Testis (tissue), 5 donors: ENCODE measurements around the gene RND1. TPM values are rescaled to one million over a fixed set of nuclear protein-coding genes. Genes with fewer than 3 reads are reported as not detected.
"Not testable (repeated sequence)": the region's sequence is repeated elsewhere in the genome, so short reads cannot be mapped to it uniquely, and the experiment has no call there.

ENCODE experiments used
- DNase-seq: peaks from one replicate; pipeline ENCODE4 v3.0.0-alpha.2; 2019
- H3K27ac ChIP-seq, 2 donors: fragments of 200-600 bp; sonication (generic); one replicate each; pipeline ENCODE4 v1.5.1; 2019
- H3K27me3 ChIP-seq: fragments of 200-600 bp; sonication (generic); one replicate; pipeline ENCODE4 v1.5.1; 2019
- H3K36me3 ChIP-seq: fragments of 200-600 bp; sonication (generic); one replicate; pipeline ENCODE4 v1.5.1; 2017; ENCODE audit warnings: low read depth; ENCODE audit errors: missing control alignments
- H3K4me1 ChIP-seq: fragments of 200-600 bp; sonication (generic); one replicate; pipeline ENCODE4 v1.5.1; 2019
- H3K4me3 ChIP-seq, 2 donors: fragments of 200-600 bp; sonication (generic); one replicate each; pipeline ENCODE4 v1.5.1; 2017 to 2019
- H3K9me3 ChIP-seq: fragments of 200-600 bp; sonication (generic); one replicate; pipeline ENCODE4 v1.5.1; 2017
- POLR2A ChIP-seq: fragments of 450-650 bp; IDR thresholded peaks from one replicate; pipeline ENCODE4 v1.6.1; 2017; ENCODE audit warnings: antibody characterized with exemption, mild to moderate bottlenecking, moderate library complexity
- WGBS, 2 donors: methylation state at CpG; one replicate each; pipeline ENCODE4 v1.1.5; 2018; 5-methylcytosine and 5-hydroxymethylcytosine counted together
- intact Hi-C: fragments of 100-400 bp; cut with DNase I; formaldehyde crosslinking; loops from one replicate; pipeline ENCODE4 v1.15.1; 2023; ENCODE audit warnings: low total_unique reads
- long read RNA-seq, 2 donors: transcript quantifications; one replicate each; lab custom pipeline, GENCODE V29; 2026
- polyA plus RNA-seq: library from polyadenylated mRNA; stranded (reverse); fragments of 350-450 nt; fragmentation: Illumina TruSeq; extraction: RNeasy Lipid Tissue Mini Kit (QIAGEN cat#74804); gene quantifications from one replicate; pipeline ENCODE4 v1.2.3, GENCODE V29; 2014; ENCODE audit warnings: low read depth, low replicate concordance; ENCODE audit not compliant: insufficient read depth
- total RNA-seq, 2 donors: library from RNA; depleted of rRNA; stranded (reverse); fragments of >200 nt; gene quantifications; one replicate each; pipeline ENCODE4 v1.2.3, GENCODE V29; 2016
- TF ChIP-seq, protein P1 (sequence below), 3 experiments: fragments of 450-650 bp in 2 of 3; fragments of 200-600 bp in 1 of 3; sonication (generic) in 1 of 3; IDR thresholded peaks; one replicate each; pipeline ENCODE4 v1.5.1; 2016 to 2019; ENCODE audit warnings: antibody characterized with exemption in 3 of 3, mild to moderate bottlenecking in 2 of 3, moderate library complexity in 1 of 3

Gene RND1
- 1 to 10 TPM in 1 of 2 donors, under 1 TPM in 1; 0.81 to 1.1 TPM for total RNA-seq
- polyA plus RNA-seq = 1.2 TPM
- long read RNA-seq, donor 1, partial matches to known transcripts = 0 of 2 reads
- long read RNA-seq, donor 1, other reads (novel, unspliced or antisense) = 0 of 2 reads
- long read RNA-seq, donor 2, partial matches to known transcripts = 0 of 4 reads
- long read RNA-seq, donor 2, other reads (novel, unspliced or antisense) = 0 of 4 reads

GRCh38 chr12:48865281-48866051 is at the start of gene RND1:
TSS of gene RND1 (minus strand) at chr12:48865870. CDS start at chr12:48865767, 103 bp downstream.
- Histone ChIP-seq H3K4me3 (peak within 1 kb of the TSS; percentile 54 to 60), H3K27ac (no peak within 1 kb of the TSS), H3K27me3 (no peaks in the 10 kb centered on the region), H3K9me3 (no peaks in the 10 kb centered on the region), H3K4me1 (no peaks in the 10 kb centered on the region), H3K36me3 (no peaks in the 10 kb centered on the region)
- DNase-seq = peak; percentile 93
- TF ChIP-seq, protein P1, sequence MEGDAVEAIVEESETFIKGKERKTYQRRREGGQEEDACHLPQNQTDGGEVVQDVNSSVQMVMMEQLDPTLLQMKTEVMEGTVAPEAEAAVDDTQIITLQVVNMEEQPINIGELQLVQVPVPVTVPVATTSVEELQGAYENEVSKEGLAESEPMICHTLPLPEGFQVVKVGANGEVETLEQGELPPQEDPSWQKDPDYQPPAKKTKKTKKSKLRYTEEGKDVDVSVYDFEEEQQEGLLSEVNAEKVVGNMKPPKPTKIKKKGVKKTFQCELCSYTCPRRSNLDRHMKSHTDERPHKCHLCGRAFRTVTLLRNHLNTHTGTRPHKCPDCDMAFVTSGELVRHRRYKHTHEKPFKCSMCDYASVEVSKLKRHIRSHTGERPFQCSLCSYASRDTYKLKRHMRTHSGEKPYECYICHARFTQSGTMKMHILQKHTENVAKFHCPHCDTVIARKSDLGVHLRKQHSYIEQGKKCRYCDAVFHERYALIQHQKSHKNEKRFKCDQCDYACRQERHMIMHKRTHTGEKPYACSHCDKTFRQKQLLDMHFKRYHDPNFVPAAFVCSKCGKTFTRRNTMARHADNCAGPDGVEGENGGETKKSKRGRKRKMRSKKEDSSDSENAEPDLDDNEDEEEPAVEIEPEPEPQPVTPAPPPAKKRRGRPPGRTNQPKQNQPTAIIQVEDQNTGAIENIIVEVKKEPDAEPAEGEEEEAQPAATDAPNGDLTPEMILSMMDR (IDR thresholded peaks at IDR 0.05) = no peak
- peak; percentile 83 for TF ChIP-seq POLR2A
- intact Hi-C loops = no loop called here
- WGBS, 2 donors = 1 to 3% methylated on average over 25 to 32 of the region's 32 CpGs

DNA sequence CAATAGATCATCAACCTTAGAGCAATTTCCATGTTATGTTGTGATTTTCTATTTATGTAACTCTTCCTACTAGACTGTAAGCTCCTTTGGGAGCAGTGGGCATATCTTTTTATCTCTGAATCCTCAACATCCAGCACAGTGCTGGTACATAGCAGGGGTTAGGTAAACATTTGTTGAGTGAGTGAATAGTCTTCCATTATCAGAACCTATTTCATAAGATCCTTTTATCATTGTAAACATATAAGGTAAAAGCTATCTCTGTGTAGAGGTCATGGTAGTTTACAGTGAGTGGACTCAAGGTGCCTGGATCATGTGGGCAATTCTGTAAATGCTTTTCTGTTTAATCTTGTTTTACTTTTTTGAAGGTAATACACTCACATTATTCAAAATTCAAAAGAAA is 44.5 kb upstream of the RND1 start:
- Histone ChIP-seq H3K4me1 (no peaks in the 10 kb centered on the region), H3K4me3 (no peak overlapping the region), H3K9me3 (no peaks in the 10 kb centered on the region), H3K27ac (no peak overlapping the region), H3K36me3 (no peaks in the 10 kb centered on the region), H3K27me3 (no peaks in the 10 kb centered on the region)
- intact Hi-C loops = no loop called here
- no peak for DNase-seq
- TF ChIP-seq POLR2A = no peak
- TF ChIP-seq, protein P1 (IDR thresholded peaks at IDR 0.05) = no peak

- H3K27me3 ChIP-seq, H3K27ac ChIP-seq, H3K4me3 ChIP-seq, intact Hi-C loops, H3K9me3 ChIP-seq, DNase-seq, H3K4me1 ChIP-seq, H3K36me3 ChIP-seq: not testable (repeated sequence)
- WGBS, 2 donors = 86% methylated on average over 11 of the region's 11 CpGs
Observed at GRCh38 chr12:48909698-48910097, 44.0 kb upstream of the RND1 start.

DNA sequence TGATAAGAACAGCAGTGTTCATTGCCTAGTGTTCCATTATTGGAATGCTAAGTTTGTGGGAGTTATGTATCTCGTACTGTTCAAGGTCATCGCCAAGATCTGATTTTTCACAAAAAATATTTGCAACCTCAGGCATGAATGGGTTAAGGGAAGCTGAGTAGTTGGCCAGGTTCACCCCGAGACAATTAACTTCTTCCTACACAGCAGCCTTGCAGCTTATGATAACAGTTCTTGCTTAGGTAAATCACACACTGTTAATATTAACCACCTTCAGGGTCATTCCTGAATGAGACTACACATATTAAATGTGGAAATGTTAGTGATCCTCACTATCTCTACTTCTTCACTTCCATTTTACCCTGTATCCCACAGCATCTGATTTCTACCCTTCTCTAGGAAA is 41.6 kb upstream of the RND1 start:
- Histone ChIP-seq H3K27ac (no peak overlapping the region), H3K4me1 (no peaks in the 10 kb centered on the region), H3K4me3 (no peak overlapping the region), H3K9me3 (no peaks in the 10 kb centered on the region), H3K36me3 (no peaks in the 10 kb centered on the region), H3K27me3 (no peaks in the 10 kb centered on the region)
- 43 to 64% methylated on average over 3 of the region's 3 CpGs for WGBS, 2 donors
- TF ChIP-seq, protein P1 (IDR thresholded peaks at IDR 0.05) = no peak
- TF ChIP-seq POLR2A = no peak
- intact Hi-C loops = no loop called here
- DNase-seq = no peak

- intact Hi-C loops = no loop called here
- no peaks in the 10 kb centered on the region for H3K27me3 ChIP-seq
- peak overlapping the region; percentile 13 to 43 for H3K4me3 ChIP-seq
- 0 to 1% methylated on average over 19 of the region's 19 CpGs for WGBS, 2 donors
- TF ChIP-seq POLR2A = no peak
- TF ChIP-seq, protein P1 (IDR thresholded peaks at IDR 0.05) = peak; percentile 55 to 83 (median 56)
- H3K36me3 ChIP-seq = no peaks in the 10 kb centered on the region
- H3K9me3 ChIP-seq = no peaks in the 10 kb centered on the region
- no peaks in the 10 kb centered on the region for H3K4me1 ChIP-seq
- DNase-seq = peak; percentile 92
- no peak overlapping the region for H3K27ac ChIP-seq
Observed at GRCh38 chr12:48903982-48904411, 38.3 kb upstream of the RND1 start.
